ENCODE measurements around the gene LCNL1.
"Not testable (repeated sequence)": the region's sequence is repeated elsewhere in the genome, so short reads cannot be mapped to it uniquely, and the experiment has no call there.

LCNL1 gene

GRCh38 chr9:137032858-137033257, 50.1 kb downstream of the LCNL1 start:
- H3K4me1 ChIP-seq (ENCODE audit: control insufficient read depth, insufficient read depth, low read length) = 0 out of 2 replicates have a peak, but pooled peaks cover 2% of the 10 kb centered on the region
- H3K9ac ChIP-seq (ENCODE audit: low read depth, low read length) = no peak overlapping the region
- peaks cover 11% of the 10 kb centered on the region for H3K27me3 ChIP-seq (ENCODE audit: control insufficient read depth, insufficient read depth, low read length)
- H3K27ac ChIP-seq (ENCODE audit: low read depth, low read length) = no peak overlapping the region
- H3K4me3 ChIP-seq (ENCODE audit: low read depth, low read length) = no peak overlapping the region
- H3K36me3 ChIP-seq (ENCODE audit: control insufficient read depth, insufficient read depth, low read length) = no peaks in the 10 kb centered on the region
- H3K9me3 ChIP-seq (ENCODE audit: control insufficient read depth, insufficient read depth, low read length) = no peaks in the 10 kb centered on the region

GRCh38 chr9:137033481-137033880, 50.7 kb downstream of the LCNL1 start:
- not testable (repeated sequence) for H3K27ac ChIP-seq (ENCODE audit: low read depth, low read length); H3K9me3 ChIP-seq (ENCODE audit: control insufficient read depth, insufficient read depth, low read length); H3K4me3 ChIP-seq (ENCODE audit: low read depth, low read length); H3K9ac ChIP-seq (ENCODE audit: low read depth, low read length); H3K27me3 ChIP-seq (ENCODE audit: control insufficient read depth, insufficient read depth, low read length); H3K36me3 ChIP-seq (ENCODE audit: control insufficient read depth, insufficient read depth, low read length); H3K4me1 ChIP-seq (ENCODE audit: control insufficient read depth, insufficient read depth, low read length)

GRCh38 chr9:137034039-137034708, 51.4 kb downstream of the LCNL1 start:
- Histone ChIP-seq H3K4me1 (ENCODE audit: control insufficient read depth, insufficient read depth, low read length) (no peaks in the 10 kb centered on the region), H3K9ac (ENCODE audit: low read depth, low read length) (no peak overlapping the region), H3K4me3 (ENCODE audit: low read depth, low read length) (no peak overlapping the region), H3K27ac (ENCODE audit: low read depth, low read length) (no peak overlapping the region), H3K9me3 (ENCODE audit: control insufficient read depth, insufficient read depth, low read length) (no peaks in the 10 kb centered on the region), H3K36me3 (ENCODE audit: control insufficient read depth, insufficient read depth, low read length) (peaks cover 3% of the 10 kb centered on the region; the same call in 1 of the 2 replicates), H3K27me3 (ENCODE audit: control insufficient read depth, insufficient read depth, low read length) (peaks cover 1% of the 10 kb centered on the region)

- Histone ChIP-seq H3K9me3 (ENCODE audit: control insufficient read depth, insufficient read depth, low read length) (no peaks in the 10 kb centered on the region), H3K4me1 (ENCODE audit: control insufficient read depth, insufficient read depth, low read length) (no peaks in the 10 kb centered on the region), H3K9ac (ENCODE audit: low read depth, low read length) (no peak overlapping the region), H3K27ac (ENCODE audit: low read depth, low read length) (no peak overlapping the region), H3K27me3 (ENCODE audit: control insufficient read depth, insufficient read depth, low read length) (no peaks in the 10 kb centered on the region), H3K4me3 (ENCODE audit: low read depth, low read length) (no peak overlapping the region), H3K36me3 (ENCODE audit: control insufficient read depth, insufficient read depth, low read length) (peaks cover 11% of the 10 kb centered on the region)
These were observed 52.1 kb downstream of the LCNL1 start for GRCh38 chr9:137034709-137035506.

Data from HUES48 (cell line).